Esophagus squamous epithelium (tissue), 5 donors: Measurements from ENCODE around the gene AUTS2. TPM values are rescaled to one million over a fixed set of nuclear protein-coding genes. Genes with fewer than 3 reads are reported as not detected.

ENCODE experiments used
- DNase-seq: peaks from one replicate; lab custom pipeline; 2025; lab: John Stamatoyannopoulos, UW
- H3K27ac ChIP-seq, 4 donors: fragments of 200-600 bp; sonication (generic); one replicate each; pipeline ENCODE4 v1.5.1; 2016 to 2019; ENCODE audit warnings: mild to moderate bottlenecking in 1 of 4
- H3K27me3 ChIP-seq, 4 donors: fragments of 200-600 bp; sonication (generic); 1 replicate in 3 of 4; 2 replicates in 1 of 4; pipeline versions ENCODE4 v1.5.1 to v1.6.0; 2017 to 2021; ENCODE audit warnings: antibody characterized with exemption in 1 of 4
- H3K36me3 ChIP-seq, 3 donors: fragments of 200-600 bp; sonication (generic); one replicate each; pipeline ENCODE4 v1.5.1; 2016 to 2019
- H3K4me1 ChIP-seq, 3 donors: fragments of 200-600 bp; sonication (generic); one replicate each; pipeline ENCODE4 v1.5.1; 2017 to 2019
- H3K4me3 ChIP-seq, 4 donors: fragments of 200-600 bp; sonication (generic); 1 replicate in 3 of 4; 2 replicates in 1 of 4; pipeline ENCODE4 v1.5.1; 2016 to 2019; ENCODE audit warnings: mild to moderate bottlenecking in 2 of 4, moderate library complexity in 1 of 4
- H3K9me3 ChIP-seq, 3 donors: fragments of 200-600 bp; sonication (generic); one replicate each; pipeline ENCODE4 v1.5.1; 2016 to 2019
- POLR2A ChIP-seq, 4 donors: fragments of 450-650 bp; IDR thresholded peaks; one replicate each; pipeline ENCODE4 v1.6.1; 2017; ENCODE audit warnings: antibody characterized with exemption in 4 of 4, mild to moderate bottlenecking in 4 of 4, moderate library complexity in 3 of 4
- WGBS, 2 donors: methylation state at CpG; one replicate each; pipeline ENCODE4 v1.1.5; 2018; 5-methylcytosine and 5-hydroxymethylcytosine counted together
- intact Hi-C: fragments of 100-400 bp; cut with DNase I; formaldehyde crosslinking; loops from one replicate; pipeline ENCODE4 v1.15.0; 2022
- total RNA-seq, 4 donors: library from RNA; depleted of rRNA; stranded (reverse); fragments of >200 nt; gene quantifications; one replicate each; pipeline ENCODE4 v1.1.0, GENCODE V29; 2016
- TF ChIP-seq, protein P1 (sequence below), 6 experiments: fragments of 450-650 bp in 4 of 6; fragments of 200-600 bp in 2 of 6; sonication (generic) in 2 of 6; IDR thresholded peaks; one replicate each; pipeline ENCODE4 v1.5.1; 2016 to 2019; ENCODE audit warnings: antibody characterized with exemption in 6 of 6, mild to moderate bottlenecking in 4 of 6, moderate library complexity in 4 of 6
- donor health status: DM: yes; HTN: yes; CAD: no.

The AUTS2 gene
- total RNA-seq, 4 donors from 2014 or later, result 9.5 to 36.2 (median 23.0) TPM

DNA sequence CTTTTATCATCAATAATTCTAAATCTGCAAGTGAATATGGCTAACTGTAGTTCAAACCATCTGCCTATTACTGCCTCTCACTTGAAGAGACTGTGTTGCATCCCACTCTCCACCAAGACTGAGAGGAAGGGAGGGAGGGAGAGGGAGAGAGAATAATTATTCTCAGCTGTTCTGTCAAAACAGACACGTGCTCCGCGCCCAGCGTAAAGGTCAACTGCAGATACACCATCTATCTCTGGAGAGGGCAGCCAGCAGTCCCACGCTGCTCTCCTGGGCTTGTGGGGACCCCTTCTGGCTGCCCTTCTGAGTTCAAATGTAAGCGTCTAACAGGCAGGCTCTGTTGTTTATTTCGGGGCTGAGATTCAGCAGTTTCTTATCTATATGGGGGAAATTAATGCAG, 908.2 kb downstream of the AUTS2 start:
- Histone ChIP-seq H3K4me1 (no peaks in the 10 kb centered on the region), H3K4me3 (no peak overlapping the region), H3K27me3 (no peaks in the 10 kb centered on the region), H3K36me3 (no peaks in the 10 kb centered on the region), H3K27ac (no peak overlapping the region), H3K9me3 (no peaks in the 10 kb centered on the region)
- 61 to 92% methylated on average over 7 of the region's 7 CpGs for WGBS, 2 donors
- no peak for DNase-seq
- intact Hi-C loops, result no loop called here
- TF ChIP-seq, protein P1, sequence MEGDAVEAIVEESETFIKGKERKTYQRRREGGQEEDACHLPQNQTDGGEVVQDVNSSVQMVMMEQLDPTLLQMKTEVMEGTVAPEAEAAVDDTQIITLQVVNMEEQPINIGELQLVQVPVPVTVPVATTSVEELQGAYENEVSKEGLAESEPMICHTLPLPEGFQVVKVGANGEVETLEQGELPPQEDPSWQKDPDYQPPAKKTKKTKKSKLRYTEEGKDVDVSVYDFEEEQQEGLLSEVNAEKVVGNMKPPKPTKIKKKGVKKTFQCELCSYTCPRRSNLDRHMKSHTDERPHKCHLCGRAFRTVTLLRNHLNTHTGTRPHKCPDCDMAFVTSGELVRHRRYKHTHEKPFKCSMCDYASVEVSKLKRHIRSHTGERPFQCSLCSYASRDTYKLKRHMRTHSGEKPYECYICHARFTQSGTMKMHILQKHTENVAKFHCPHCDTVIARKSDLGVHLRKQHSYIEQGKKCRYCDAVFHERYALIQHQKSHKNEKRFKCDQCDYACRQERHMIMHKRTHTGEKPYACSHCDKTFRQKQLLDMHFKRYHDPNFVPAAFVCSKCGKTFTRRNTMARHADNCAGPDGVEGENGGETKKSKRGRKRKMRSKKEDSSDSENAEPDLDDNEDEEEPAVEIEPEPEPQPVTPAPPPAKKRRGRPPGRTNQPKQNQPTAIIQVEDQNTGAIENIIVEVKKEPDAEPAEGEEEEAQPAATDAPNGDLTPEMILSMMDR (IDR thresholded peaks at IDR 0.05), result no peak
- TF ChIP-seq POLR2A (IDR thresholded peaks at IDR 0.05), result no peak

DNA sequence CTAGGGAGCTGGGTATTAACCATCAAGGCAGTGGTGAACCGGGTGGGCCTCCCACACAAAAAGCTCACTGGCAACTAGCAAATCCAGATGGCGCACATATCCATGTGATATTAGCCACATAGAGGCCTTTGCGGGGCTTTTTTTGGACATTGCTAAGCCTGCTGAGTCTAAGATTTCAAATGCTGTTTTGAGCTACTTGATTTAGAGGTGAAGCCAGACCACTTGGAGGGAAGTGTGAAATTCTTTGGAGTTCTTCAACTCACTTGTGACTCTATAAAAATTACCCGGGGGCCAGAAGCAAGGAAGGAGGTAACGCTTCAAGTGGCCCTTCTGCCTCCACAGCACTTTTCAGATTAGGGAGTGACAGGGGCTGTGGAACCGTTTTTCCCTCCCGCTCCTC, 913.9 kb downstream of the AUTS2 start:
- no peak for DNase-seq
- WGBS, 2 donors, result 92 to 93% methylated on average over 6 to 7 of the region's 7 CpGs

DNA sequence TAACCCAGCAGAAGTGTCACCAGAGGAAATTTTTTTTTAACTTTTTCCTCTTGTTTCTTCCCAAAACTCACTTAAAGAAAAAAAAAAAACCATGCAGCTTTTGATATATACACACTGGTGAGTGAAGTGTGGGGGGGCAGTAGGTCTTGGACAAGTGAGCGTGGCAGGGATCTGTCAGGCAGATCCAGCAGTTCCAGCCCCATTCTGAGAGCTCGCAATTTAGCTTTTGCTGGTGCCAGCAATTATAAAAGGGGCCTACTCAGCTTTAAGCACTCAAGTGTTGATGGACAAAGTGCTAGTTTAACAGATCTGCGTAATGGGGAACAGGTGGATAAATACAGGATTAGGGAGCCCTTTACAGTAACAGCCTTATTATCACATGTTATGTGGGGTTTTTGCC, 914.5 kb downstream of the AUTS2 start:
- Histone ChIP-seq H3K36me3 (no peaks in the 10 kb centered on the region), H3K27ac (no peak overlapping the region), H3K4me1 (no peaks in the 10 kb centered on the region), H3K27me3 (no peaks in the 10 kb centered on the region), H3K9me3 (no peaks in the 10 kb centered on the region), H3K4me3 (no peak overlapping the region)
- TF ChIP-seq POLR2A (IDR thresholded peaks at IDR 0.05), result no peak
- TF ChIP-seq, protein P1 (IDR thresholded peaks at IDR 0.05), result no peak
- 87 to 100% methylated on average over 3 of the region's 3 CpGs for WGBS, 2 donors
- intact Hi-C loops, result no loop called here
- DNase-seq, result no peak

More for the DNA sequence above, 913.9 kb downstream of the AUTS2 start:
- no peaks in the 10 kb centered on the region for H3K4me1 ChIP-seq
- H3K27ac ChIP-seq, result no peak overlapping the region
- no peak for TF ChIP-seq POLR2A (IDR thresholded peaks at IDR 0.05)
- TF ChIP-seq, protein P1 (IDR thresholded peaks at IDR 0.05), result no peak
- no peak overlapping the region for H3K4me3 ChIP-seq
- H3K36me3 ChIP-seq, result no peaks in the 10 kb centered on the region
- H3K27me3 ChIP-seq, result no peaks in the 10 kb centered on the region
- intact Hi-C loops, result no loop called here
- no peaks in the 10 kb centered on the region for H3K9me3 ChIP-seq

DNA sequence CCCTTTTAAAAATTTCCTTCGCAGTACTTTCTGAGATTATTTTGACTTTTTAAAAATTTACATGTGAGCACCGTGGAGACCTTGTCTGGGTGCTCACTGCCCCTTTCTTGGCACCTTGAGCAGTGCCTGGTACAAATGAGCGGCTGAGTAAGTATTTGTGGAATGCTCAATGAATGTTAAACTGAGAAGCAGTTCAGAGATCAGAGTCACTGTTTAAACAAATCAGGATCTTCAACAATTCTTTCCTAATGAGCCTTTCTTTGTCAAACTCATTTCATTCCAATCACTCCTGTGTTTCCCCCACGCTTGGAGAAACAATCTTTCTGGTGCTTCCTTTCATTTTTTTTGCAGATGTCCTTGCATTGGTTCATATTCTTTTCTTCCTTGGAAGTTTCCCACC, 922.3 kb downstream of the AUTS2 start:
- WGBS, 2 donors, result 41 to 57% methylated on average over 4 of the region's 4 CpGs
- no peak for DNase-seq

DNA sequence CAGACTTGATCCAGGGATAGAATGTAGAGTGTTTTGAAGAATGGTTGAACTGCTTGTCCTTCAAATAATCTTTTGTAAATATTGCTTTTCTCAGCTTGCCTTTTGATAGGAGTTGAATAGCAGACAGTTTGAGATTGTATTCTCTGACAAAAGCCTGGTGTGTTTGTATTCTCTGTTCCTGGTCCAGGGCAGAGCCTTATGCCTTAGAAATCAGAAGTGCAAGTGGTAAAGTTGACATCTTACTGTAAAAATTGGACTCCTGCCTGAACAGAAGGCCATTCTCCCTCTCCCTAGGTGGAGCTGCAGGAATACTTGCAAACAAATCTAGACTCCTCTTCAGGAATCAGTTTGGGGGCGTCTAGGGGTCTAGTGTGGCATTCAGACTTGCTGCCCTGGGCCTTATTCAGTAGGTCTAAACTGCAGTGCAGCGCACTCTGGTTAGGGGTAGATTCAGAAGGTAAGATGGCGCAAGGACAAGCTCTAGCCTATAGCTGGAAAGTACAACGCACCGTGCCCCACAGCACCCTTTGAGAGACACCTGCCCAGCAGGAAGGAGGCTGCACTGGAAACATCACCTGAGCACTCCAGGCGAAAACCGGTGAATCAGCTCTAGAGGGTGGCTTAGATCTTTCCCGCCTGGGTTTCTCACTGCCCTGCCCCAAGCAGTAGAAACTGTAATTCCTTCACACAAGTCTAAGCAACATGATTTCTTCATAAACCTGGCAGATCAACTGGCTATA, 925.1 kb downstream of the AUTS2 start:
- no peak overlapping the region for H3K4me3 ChIP-seq
- H3K36me3 ChIP-seq, result no peaks in the 10 kb centered on the region
- peak overlapping the region in 1 of 4 donors; percentile 14 for H3K27ac ChIP-seq
- no peaks in the 10 kb centered on the region for H3K27me3 ChIP-seq
- DNase-seq, result no peak
- intact Hi-C loops, result no loop called here
- WGBS, 2 donors, result 60 to 69% methylated on average over 3 to 6 of the region's 8 CpGs
- H3K9me3 ChIP-seq, result no peaks in the 10 kb centered on the region
- peaks cover 0 to 23% (median 0%) of the 10 kb centered on the region in 3 donors for H3K4me1 ChIP-seq
- no peak for TF ChIP-seq POLR2A (IDR thresholded peaks at IDR 0.05)
- TF ChIP-seq, protein P1 (IDR thresholded peaks at IDR 0.05), result no peak

More for the DNA sequence above, 922.3 kb downstream of the AUTS2 start:
- intact Hi-C loops, result no loop called here
- no peaks in the 10 kb centered on the region for H3K27me3 ChIP-seq
- H3K9me3 ChIP-seq, result no peaks in the 10 kb centered on the region
- no peak for TF ChIP-seq POLR2A (IDR thresholded peaks at IDR 0.05)
- TF ChIP-seq, protein P1 (IDR thresholded peaks at IDR 0.05), result no peak
- H3K36me3 ChIP-seq, result no peaks in the 10 kb centered on the region
- peaks cover 0 to 23% (median 0%) of the 10 kb centered on the region in 3 donors for H3K4me1 ChIP-seq
- no peak overlapping the region for H3K27ac ChIP-seq
- no peak overlapping the region for H3K4me3 ChIP-seq
